Endodermal cell (in vitro differentiated cells): Measurements from ENCODE around the gene SRL. TPM values are rescaled to one million over a fixed set of nuclear protein-coding genes. Genes with fewer than 3 reads are reported as not detected.
A peak's percentile ranks its signal among the peaks of the same experiment; 100 is the strongest.

Source experiments
- DNase-seq: peaks from one replicate; pipeline ENCODE4 v3.0.0-alpha.2; 2017
- H3K27ac ChIP-seq: 2 replicates; pipeline ENCODE4 v1.5.1; 2013; ENCODE audit warnings: mild to moderate bottlenecking, low read depth, low read length, moderate library complexity
- H3K27me3 ChIP-seq: 2 replicates; pipeline ENCODE4 v1.6.1; 2013; ENCODE audit warnings: mild to moderate bottlenecking, low read length, moderate library complexity; ENCODE audit not compliant: insufficient read depth, control insufficient read depth, poor library complexity, severe bottlenecking
- H3K36me3 ChIP-seq: 2 replicates; pipeline ENCODE4 v1.7.0; 2013; ENCODE audit warnings: mild to moderate bottlenecking, low read length, moderate library complexity; ENCODE audit not compliant: control insufficient read depth, insufficient read depth
- H3K4me1 ChIP-seq: one replicate; pipeline ENCODE4 v1.7.0; 2013; ENCODE audit warnings: low read length; ENCODE audit not compliant: control insufficient read depth, insufficient read depth
- H3K4me3 ChIP-seq: 2 replicates; pipeline ENCODE4 v1.5.1; 2013; ENCODE audit warnings: mild to moderate bottlenecking, low read length, moderate library complexity
- H3K9ac ChIP-seq: 2 replicates; pipeline ENCODE4 v1.6.1; 2013; ENCODE audit warnings: mild to moderate bottlenecking, low read length, moderate library complexity; ENCODE audit not compliant: poor library complexity, severe bottlenecking; ENCODE audit errors: extremely low read depth
- H3K9me3 ChIP-seq: 2 replicates; pipeline ENCODE4 v1.6.1; 2013; ENCODE audit warnings: mild to moderate bottlenecking, low read length, moderate library complexity; ENCODE audit not compliant: control insufficient read depth
- H3K27ac Mint-ChIP-seq: 2 replicates; pipeline ENCODE4 v1.8.0; 2020; ENCODE audit warnings: mixed read lengths
- H3K27me3 Mint-ChIP-seq: 2 replicates; pipeline ENCODE4 v1.8.0; 2021; ENCODE audit warnings: mild to moderate bottlenecking, mixed read lengths; ENCODE audit not compliant: insufficient read depth
- H3K36me3 Mint-ChIP-seq: 2 replicates; pipeline ENCODE4 v1.8.0; 2020; ENCODE audit warnings: low read depth, mixed read lengths
- H3K4me1 Mint-ChIP-seq: 2 replicates; pipeline ENCODE4 v1.8.0; 2020; ENCODE audit warnings: mixed read lengths
- H3K4me3 Mint-ChIP-seq: 2 replicates; pipeline ENCODE4 v1.8.0; 2020; ENCODE audit warnings: mild to moderate bottlenecking, moderate library complexity, mixed read lengths
- H3K9me3 Mint-ChIP-seq: 2 replicates; pipeline ENCODE4 v1.8.0; 2020; ENCODE audit warnings: mild to moderate bottlenecking, mixed read lengths
- CTCF ChIP-seq: fragments of 200-600 bp; sonication (generic); conservative IDR thresholded peaks from 2 replicates; pipeline ENCODE4 v1.5.0; 2021; ENCODE audit warnings: antibody characterized with exemption, mild to moderate bottlenecking
- WGBS, 2 experiments: methylation state at CpG; one replicate each; pipeline versions ENCODE4 v1.1.5 to v1.1.7; 2013; ENCODE audit warnings: missing lambda C conversion rate in 2 of 2, mixed read lengths in 1 of 2; ENCODE audit not compliant: insufficient coverage in 1 of 2, insufficient read length in 1 of 2; 5-methylcytosine and 5-hydroxymethylcytosine counted together
- total RNA-seq, 2 donors: library from RNA; stranded (reverse); fragmentation: NEBNext Ultra II Directional in 1 of 2; extraction: Animal tissue kit (Norgen Biotek cat#: 25700) in 1 of 2; gene quantifications; 2 replicates in 1 of 2; 3 replicates in 1 of 2; pipeline ENCODE4 v1.2.1, GENCODE V29; 2021

The SRL gene
- total RNA-seq, 2 donors from 2014 or later, result not detected

DNA sequence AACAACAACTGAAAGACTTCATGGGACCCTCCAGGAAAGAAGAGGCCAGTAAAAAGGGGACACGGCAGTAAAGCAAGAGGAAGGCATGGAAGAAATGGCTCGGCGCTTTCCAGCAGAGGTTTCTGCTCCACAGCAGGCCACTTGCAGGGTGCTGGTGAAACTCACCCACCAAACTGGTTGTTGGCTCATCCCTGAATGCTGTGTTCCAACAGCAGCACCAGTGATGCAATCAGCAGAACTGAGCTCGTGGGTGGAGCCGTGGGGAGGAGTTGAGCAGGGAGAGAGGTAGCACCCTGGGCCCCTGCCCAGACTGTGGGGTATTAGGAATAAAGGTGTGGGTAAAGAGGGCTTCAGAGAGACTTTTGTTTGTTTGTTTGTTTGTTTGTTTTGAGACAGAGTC is 62.9 kb downstream of the SRL start:
- H3K9ac ChIP-seq, result no peak overlapping the region
- H3K27me3 ChIP-seq, result no peaks in the 10 kb centered on the region
- Mint-ChIP-seq H3K4me3 (no peak overlapping the region), H3K36me3 (no peaks in the 10 kb centered on the region), H3K27ac (no peak overlapping the region), H3K4me1 (no peaks in the 10 kb centered on the region), H3K9me3 (no peaks in the 10 kb centered on the region), H3K27me3 (no peaks in the 10 kb centered on the region)
- no peak overlapping the region for H3K4me3 ChIP-seq
- TF ChIP-seq CTCF, result no peak
- DNase-seq, result no peak
- no peaks in the 10 kb centered on the region for H3K36me3 ChIP-seq
- H3K9me3 ChIP-seq, result no peaks in the 10 kb centered on the region
- no peaks in the 10 kb centered on the region for H3K4me1 ChIP-seq
- WGBS, 2 experiments, result 92 to 95% methylated on average over 4 to 5 of the region's 5 CpGs
- H3K27ac ChIP-seq, result no peak overlapping the region

GRCh38 chr16:4178468-4179010 is 63.3 kb downstream of the SRL start:
- no peak overlapping the region for H3K27ac Mint-ChIP-seq
- Histone ChIP-seq H3K36me3 (no peaks in the 10 kb centered on the region), H3K4me3 (no peak overlapping the region), H3K27ac (no peak overlapping the region), H3K27me3 (no peaks in the 10 kb centered on the region), H3K4me1 (no peaks in the 10 kb centered on the region), H3K9me3 (no peaks in the 10 kb centered on the region), H3K9ac (no peak overlapping the region)
- H3K4me1 Mint-ChIP-seq, result no peaks in the 10 kb centered on the region
- no peak for TF ChIP-seq CTCF
- H3K4me3 Mint-ChIP-seq, result no peak overlapping the region
- no peaks in the 10 kb centered on the region for H3K9me3 Mint-ChIP-seq
- H3K36me3 Mint-ChIP-seq, result no peaks in the 10 kb centered on the region
- DNase-seq, result no peak
- 84 to 93% methylated on average over 6 to 9 of the region's 9 CpGs for WGBS, 2 experiments
- no peaks in the 10 kb centered on the region for H3K27me3 Mint-ChIP-seq

DNA sequence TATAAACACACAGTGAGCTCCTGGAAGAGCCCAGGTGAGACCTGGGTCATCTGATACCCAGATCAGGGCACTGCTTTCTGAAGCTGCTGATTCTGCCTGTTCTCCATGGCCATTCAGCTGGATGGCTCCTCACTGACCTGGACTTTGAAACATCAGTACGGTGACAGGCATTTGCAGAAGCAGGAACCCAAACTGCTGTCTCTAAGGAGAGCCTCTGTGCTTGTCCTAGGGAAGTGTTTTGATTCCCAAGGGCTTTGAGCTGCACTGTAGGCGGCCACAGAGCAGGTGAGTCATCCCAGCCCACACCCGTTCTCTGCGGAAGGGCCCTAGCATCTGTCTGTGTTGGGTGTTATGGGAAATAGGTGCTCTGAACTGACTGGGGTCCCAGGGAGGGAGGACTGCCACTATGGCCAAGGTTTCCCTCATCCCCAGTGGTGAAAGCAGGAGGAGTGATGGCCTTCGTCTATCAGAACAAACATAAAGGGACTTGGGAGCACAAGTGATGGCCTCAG is 64.9 kb downstream of the SRL start:
- no peaks in the 10 kb centered on the region for H3K27me3 ChIP-seq
- DNase-seq, result peak; percentile 69
- H3K4me1 Mint-ChIP-seq, result no peaks in the 10 kb centered on the region
- no peak overlapping the region for H3K4me3 Mint-ChIP-seq
- no peak overlapping the region for H3K9ac ChIP-seq
- H3K36me3 Mint-ChIP-seq, result no peaks in the 10 kb centered on the region
- 63 to 100% methylated on average over 1 to 5 of the region's 5 CpGs for WGBS, 2 experiments
- H3K4me3 ChIP-seq, result no peak overlapping the region
- H3K4me1 ChIP-seq, result no peaks in the 10 kb centered on the region
- H3K27ac ChIP-seq, result no peak overlapping the region
- H3K27me3 Mint-ChIP-seq, result no peaks in the 10 kb centered on the region
- H3K9me3 ChIP-seq, result no peaks in the 10 kb centered on the region
- no peaks in the 10 kb centered on the region for H3K9me3 Mint-ChIP-seq
- no peak for TF ChIP-seq CTCF
- no peaks in the 10 kb centered on the region for H3K36me3 ChIP-seq
- no peak overlapping the region for H3K27ac Mint-ChIP-seq
